GM19468 (cell line): Measurements from ENCODE around the gene PPP4R1.
"Not testable (repeated sequence)": the region's sequence is repeated elsewhere in the genome, so short reads cannot be mapped to it uniquely, and the experiment has no call there.

Experiments used
- ATAC-seq: cut with Tn5 transposase; IDR thresholded peaks from one replicate; pipeline ENCODE4 v1.9.1; 2021; ENCODE audit warnings: mild to moderate bottlenecking, moderate library complexity, moderate number of reproducible peaks; ENCODE audit not compliant: unreplicated experiment; ENCODE audit errors: extremely low read depth

PPP4R1 gene

DNA sequence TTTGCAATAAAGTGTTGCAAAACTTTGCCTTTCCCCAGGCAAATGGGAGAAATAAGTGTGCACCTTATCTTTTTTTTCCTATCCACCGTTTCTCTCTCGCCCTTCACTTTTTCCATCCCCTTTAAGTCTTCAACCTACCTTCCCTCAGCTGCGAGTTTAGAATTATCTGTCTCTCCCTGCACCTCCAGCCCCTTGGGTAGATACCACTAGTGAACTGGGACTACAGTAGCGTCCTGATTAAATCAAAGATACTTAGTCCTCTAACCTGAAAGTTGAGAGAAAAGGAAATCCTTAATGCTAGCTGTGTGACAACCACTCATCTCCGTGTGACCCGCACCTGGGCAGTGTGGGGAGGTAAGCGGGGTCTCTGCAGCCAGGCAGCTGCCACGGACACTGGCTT is 16.1 kb upstream of the PPP4R1 start:
- no peak for ATAC-seq

DNA sequence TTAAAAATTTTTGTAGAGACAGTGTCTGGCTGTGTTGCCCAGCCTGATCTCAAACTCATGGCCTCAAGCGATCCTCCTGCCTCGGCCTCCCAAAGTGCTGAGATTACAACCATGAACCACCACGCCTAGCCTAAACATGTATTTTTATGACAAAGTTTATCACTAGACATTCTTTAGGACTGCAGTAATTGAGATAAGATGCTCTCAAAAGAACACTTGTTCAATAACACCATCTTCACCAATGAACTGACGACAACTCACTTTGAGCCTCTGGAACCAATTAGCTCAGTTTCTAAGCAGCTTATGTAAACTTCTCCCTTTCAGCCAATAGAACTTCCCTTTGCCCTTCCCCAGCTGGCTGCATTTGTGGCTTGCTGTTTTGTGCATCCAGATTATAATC is 15.3 kb upstream of the PPP4R1 start:
- no peak for ATAC-seq

GRCh38 chr18:9628984-9629383 is 14.6 kb upstream of the PPP4R1 start:
- ATAC-seq = no peak

- ATAC-seq = no peak
Measured at GRCh38 chr18:9627642-9628041, 13.3 kb upstream of the PPP4R1 start.

DNA sequence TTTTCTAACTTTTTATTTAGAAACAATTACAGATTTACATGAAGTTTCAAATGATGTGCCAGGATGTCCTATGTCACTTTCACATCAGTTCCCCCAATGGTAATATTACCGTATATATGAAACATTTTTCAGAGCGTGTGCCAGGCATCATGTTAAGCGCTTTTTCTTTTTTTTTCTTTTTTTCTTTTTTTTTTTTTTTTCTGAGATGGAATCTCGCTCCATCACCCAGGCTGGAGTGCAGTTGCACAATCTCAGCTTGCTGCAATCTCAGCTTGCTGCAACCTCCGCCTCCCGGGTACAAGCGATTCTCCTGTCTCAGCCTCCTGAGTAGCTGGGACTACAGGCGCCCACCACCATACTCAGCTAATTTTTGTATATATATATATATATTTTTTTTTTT is 5.6 kb upstream of the PPP4R1 start:
- no peak for ATAC-seq

GRCh38 chr18:9619545-9619944 is 5.2 kb upstream of the PPP4R1 start:
- no peak for ATAC-seq

DNA sequence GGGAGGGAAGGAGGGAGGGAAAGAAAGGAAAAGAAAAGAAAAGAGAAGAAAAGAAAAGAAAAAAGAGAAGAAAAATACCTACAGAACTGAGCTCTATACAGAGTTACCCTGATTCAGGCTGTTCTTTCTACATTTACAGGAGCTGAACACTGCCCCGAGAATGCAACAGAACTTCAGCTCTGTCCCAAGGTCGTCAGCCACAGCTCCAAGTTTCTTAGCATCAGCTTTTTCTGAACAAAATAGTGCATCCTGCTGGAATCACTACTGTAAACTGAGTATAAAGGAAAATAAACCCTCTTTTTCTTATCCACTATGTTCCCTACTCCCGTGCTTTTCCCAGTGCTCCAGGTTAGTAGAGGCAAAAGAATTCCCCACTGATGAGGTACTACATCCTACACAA is 4.7 kb upstream of the PPP4R1 start:
- no peak for ATAC-seq

- no peak for ATAC-seq
Measured at GRCh38 chr18:9617006-9617542, 2.7 kb upstream of the PPP4R1 start.

- ATAC-seq = no peak
Measured at GRCh38 chr18:9616049-9616448, 1.7 kb upstream of the PPP4R1 start.

- no peak for ATAC-seq
Measured at GRCh38 chr18:9615280-9615797, 980 bp upstream of the PPP4R1 start.

DNA sequence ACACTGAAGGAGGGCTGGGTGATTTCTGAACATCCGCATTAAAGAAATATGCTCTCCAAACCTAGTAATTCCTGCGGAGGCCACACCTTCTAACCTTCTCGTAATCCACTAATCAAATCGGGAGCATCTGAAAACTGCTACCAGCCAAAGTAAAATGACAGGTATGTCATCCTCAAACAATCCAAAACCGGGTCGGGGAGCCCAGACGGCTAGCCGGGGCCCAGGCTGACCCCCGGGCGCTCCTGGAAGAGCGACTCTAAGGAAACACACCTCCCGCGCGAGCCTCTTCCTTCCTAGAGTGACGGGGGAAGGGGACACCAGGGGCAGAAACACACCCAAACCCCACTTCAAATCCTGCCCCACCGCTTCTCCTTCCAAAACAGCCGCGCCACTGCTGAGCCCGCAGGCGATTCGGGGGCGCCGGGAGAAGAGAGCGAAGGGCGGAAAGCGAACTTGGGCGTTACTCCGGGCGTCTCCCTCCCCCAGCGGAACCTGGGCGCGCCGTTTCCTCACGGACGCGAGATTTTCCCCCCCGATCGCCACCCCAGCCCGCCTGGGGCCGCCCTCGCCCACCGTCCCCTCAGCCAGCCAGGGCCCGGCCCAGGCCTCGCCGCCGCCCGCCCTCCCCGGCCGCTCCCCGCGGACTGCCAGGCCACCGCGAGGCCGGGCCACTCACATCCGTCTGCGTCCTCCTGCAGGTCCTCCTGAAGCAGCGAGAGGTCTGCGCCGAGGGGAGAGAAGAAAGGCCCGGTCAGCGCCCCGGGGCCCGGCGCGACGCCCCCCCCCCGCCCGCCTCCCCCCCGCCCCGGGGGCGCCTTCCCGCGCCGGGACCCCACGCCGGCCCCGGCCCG is 584 bp downstream of the PPP4R1 start:
- no peak for ATAC-seq

DNA sequence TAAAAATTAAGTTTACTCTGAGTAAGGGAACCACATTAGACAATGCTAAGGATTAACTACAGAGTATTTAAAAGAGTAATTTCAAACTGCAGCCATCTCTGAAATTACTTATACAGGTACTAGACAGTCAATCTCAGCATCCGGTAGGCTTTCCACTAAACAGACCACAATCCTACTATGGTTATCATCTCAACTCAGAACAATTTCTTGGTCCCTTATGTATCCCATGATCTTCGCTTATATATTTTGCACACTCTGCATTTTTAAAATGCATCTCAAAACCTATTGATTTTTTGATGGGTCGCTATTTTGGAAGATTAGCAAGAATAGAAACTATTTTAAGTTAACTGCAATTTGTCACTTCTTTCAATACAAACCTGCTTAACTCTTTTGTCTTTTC is 1.4 kb downstream of the PPP4R1 start:
- no peak for ATAC-seq

- ATAC-seq = peak; percentile 62
Measured at GRCh38 chr18:9612215-9612830, 2.0 kb downstream of the PPP4R1 start.

DNA sequence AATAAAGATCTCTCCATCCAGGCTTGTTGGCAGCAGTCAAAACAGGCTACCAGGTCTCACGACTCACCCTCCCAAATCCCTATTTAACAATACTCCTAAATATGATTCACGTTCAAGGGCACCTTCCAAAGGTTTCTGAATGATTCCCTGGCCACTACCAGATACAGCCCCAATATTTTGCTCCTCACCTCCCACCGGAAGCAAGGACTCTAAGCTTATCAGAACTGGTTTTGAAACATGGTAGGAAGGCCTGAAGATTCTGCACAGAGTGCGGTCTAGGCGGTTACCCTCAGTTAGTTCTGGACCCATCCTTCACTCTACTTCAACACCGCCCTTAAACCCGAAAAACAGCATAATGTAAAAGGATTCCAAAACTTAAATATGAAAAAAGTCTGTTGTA is 5.2 kb downstream of the PPP4R1 start:
- ATAC-seq = no peak

GRCh38 chr18:9608728-9609127 is 5.6 kb downstream of the PPP4R1 start:
- no peak for ATAC-seq

- no peak for ATAC-seq
Measured at GRCh38 chr18:9608298-9608697, 6.1 kb downstream of the PPP4R1 start.

DNA sequence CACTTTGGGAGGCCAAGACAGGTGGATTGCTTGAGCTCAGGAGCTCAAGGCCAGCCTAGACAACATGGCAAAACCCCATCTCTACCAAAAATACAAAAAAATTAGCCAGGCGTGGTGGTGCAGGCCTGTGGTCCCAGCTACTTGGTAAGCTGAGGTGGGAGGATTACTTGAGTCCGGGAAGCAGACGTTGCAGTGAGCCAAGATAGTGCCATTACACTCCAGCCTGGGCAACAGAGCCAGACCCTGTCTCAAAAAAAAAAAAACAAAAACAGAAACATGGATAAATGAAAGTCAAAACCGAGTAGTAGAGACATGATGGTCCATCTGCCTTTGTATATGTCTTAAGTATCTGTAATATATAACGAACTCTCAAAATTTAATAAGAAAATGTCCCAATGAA is 7.2 kb downstream of the PPP4R1 start:
- ATAC-seq = not testable (repeated sequence)

GRCh38 chr18:9606039-9606438 is 8.3 kb downstream of the PPP4R1 start:
- no peak for ATAC-seq

GRCh38 chr18:9604348-9604747 is 10.0 kb downstream of the PPP4R1 start:
- ATAC-seq = no peak

DNA sequence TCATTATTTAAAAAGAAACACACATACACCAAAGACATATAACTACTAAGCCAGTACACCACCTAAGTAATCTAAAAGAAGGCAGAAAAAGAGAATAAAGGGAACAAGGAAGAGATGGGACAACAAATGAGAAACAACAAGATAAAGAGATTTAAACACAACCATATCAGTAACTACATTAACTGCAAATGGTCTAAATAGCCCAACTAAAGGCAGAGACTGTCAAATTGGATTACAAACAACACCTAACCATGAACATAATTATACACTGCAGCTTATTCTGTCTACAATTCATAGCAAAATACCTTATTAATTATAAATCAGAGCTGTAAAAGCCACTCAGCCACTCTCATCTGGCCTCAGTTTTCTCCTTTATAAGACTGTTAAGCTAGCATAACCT is 15.0 kb downstream of the PPP4R1 start:
- no peak for ATAC-seq

DNA sequence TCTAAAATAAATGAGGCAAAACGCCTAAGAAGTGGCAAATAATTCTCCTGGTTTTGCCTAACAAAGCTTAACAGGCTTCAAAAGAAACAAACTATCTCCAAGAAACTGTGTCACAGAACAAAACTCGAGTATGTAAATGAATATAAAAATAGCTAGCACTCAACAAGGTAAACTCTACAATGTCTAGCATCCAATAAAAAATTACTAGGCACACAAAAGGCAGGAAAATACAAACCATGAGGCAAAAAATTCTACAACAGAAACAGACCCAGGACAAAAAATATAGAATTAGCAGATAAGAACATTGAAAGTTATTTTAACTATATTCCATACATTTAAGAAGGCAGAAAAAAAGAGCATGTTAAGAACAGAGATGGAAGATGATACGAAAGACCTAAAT is 16.8 kb downstream of the PPP4R1 start:
- ATAC-seq = no peak
